ENCODE data around the gene LTBP1.

- no peak for TF ChIP-seq EZH2 (IDR thresholded peaks at IDR 0.05; ENCODE audit: insufficient read depth, poor library complexity, severe bottlenecking)
- no peak for TF ChIP-seq EZH2phosphoT487 (IDR thresholded peaks at IDR 0.05; ENCODE audit: insufficient read depth, low read depth)
Observed at GRCh38 chr2:33067598-33067997, 120.8 kb downstream of the LTBP1 start.
